ENCODE data around the gene ATOH7. TPM values are rescaled to one million over a fixed set of nuclear protein-coding genes. Genes with fewer than 3 reads are reported as not detected.

The ATOH7 gene
- total and polyA plus RNA-seq, 10 donors = 0.04 to 0.10 (median 0.08) TPM; not detected in 7

DNA sequence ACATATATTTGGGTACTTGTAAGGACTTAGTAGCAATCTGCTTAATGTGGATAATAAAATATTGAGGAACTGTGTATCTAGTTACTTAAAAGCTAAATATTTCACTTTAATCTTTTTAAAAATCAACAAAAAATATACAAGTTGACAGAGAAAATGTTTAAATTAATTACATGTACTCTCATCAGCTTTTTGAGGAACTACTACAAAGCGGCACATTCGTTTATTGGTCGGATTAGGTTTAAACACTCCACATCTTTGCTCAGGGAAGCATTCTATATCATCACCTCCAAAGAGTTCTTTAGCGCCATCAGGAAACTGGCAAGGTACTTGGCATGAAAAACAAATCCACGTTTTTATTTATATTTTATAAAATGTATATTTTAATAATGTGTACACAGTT is 1.6 kb downstream of the ATOH7 start:
- Histone ChIP-seq H3K27me3 (replicated peaks in 1 of 7) (peaks cover 0 to 39% (median 10%) of the 10 kb centered on the region in 7 donors), H3K4me3 (no peak overlapping the region), H3K9me3 (no peaks in the 10 kb centered on the region), H3K4me1 (peaks cover 0 to 16% (median 12%) of the 10 kb centered on the region in 6 donors), H3K27ac (no peak overlapping the region), H3K36me3 (no peaks in the 10 kb centered on the region)
- 78 to 86% (median 84%) methylated on average over 5 of the region's 5 CpGs for WGBS, 5 donors
- TF ChIP-seq, protein P1, sequence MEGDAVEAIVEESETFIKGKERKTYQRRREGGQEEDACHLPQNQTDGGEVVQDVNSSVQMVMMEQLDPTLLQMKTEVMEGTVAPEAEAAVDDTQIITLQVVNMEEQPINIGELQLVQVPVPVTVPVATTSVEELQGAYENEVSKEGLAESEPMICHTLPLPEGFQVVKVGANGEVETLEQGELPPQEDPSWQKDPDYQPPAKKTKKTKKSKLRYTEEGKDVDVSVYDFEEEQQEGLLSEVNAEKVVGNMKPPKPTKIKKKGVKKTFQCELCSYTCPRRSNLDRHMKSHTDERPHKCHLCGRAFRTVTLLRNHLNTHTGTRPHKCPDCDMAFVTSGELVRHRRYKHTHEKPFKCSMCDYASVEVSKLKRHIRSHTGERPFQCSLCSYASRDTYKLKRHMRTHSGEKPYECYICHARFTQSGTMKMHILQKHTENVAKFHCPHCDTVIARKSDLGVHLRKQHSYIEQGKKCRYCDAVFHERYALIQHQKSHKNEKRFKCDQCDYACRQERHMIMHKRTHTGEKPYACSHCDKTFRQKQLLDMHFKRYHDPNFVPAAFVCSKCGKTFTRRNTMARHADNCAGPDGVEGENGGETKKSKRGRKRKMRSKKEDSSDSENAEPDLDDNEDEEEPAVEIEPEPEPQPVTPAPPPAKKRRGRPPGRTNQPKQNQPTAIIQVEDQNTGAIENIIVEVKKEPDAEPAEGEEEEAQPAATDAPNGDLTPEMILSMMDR (IDR thresholded peaks at IDR 0.05 in 8 of 11, conservative IDR thresholded peaks at IDR 0.05 in 3 of 11) = no peak
- TF ChIP-seq POLR2A (IDR thresholded peaks at IDR 0.05) = no peak
- TF ChIP-seq POLR2AphosphoS5 (IDR thresholded peaks at IDR 0.05) = no peak
- intact Hi-C loops (cut with DNase I; ENCODE audit: low total_unique reads) = no loop called here
- no peak for DNase-seq

DNA sequence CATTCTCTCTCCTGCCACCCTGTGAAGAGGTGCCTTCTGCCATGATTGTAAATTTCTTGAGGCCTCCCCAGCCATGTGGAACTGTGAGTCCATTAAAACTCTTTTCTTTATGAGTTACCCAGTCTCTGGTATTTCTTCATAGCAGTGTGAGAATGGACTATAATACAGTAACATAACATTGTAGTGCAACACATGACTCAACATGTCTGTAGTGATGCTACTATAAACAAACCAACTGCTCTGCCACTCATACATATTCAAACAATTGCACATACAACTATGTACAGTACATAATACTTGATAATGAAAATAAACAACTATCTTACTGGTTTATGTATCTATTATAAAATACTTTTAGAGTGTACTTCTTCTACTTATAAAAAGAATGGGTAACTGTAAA is 7.1 kb downstream of the ATOH7 start:
- no peak for DNase-seq
- no peaks in the 10 kb centered on the region for H3K4me1 ChIP-seq
- H3K9me3 ChIP-seq = no peaks in the 10 kb centered on the region
- H3K27ac ChIP-seq = no peak overlapping the region
- intact Hi-C loops (cut with DNase I; ENCODE audit: low total_unique reads) = no loop called here
- no peak overlapping the region for H3K4me3 ChIP-seq
- TF ChIP-seq POLR2A (IDR thresholded peaks at IDR 0.05) (no peak), POLR2AphosphoS5 (IDR thresholded peaks at IDR 0.05) (no peak)
- TF ChIP-seq, protein P1 (IDR thresholded peaks at IDR 0.05 in 8 of 11, conservative IDR thresholded peaks at IDR 0.05 in 3 of 11) = no peak
- H3K27me3 ChIP-seq (replicated peaks in 1 of 7) = peaks cover 0 to 13% (median 0%) of the 10 kb centered on the region in 7 donors
- H3K36me3 ChIP-seq = no peaks in the 10 kb centered on the region

DNA sequence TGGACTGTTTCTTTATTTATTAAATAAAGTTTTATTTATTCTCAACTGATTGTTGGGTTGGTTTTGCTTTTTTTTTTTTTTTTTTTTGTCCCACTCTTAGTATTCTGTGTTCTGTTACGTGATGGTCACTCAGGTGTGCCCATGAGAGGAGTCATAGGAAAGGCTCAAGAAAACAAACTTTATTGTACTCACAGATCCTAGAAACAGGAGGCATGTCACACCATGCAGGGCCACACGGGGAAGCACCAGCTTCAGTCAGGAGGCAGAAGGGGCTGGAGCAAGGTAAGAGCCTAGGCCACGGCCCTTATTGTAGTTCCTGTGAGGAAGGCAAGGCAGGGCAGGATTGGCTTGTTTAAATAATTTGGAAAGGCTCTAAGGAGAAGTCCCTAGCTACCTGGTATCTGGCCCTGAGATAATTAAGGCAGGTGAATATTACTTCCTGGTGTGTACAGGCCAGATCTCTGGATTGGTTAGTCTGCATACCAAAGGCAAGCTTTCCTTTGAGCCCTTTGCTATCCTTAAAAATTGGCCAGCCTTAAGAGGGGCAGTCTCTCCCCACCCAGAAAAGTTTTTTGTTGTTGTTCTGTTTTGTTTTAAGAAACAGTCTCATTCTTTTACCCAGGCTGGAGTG is 8.3 kb downstream of the ATOH7 start:
- DNase-seq = no peak
- Histone ChIP-seq H3K36me3 (no peaks in the 10 kb centered on the region), H3K9me3 (no peaks in the 10 kb centered on the region), H3K4me1 (no peaks in the 10 kb centered on the region), H3K27ac (no peak overlapping the region), H3K4me3 (no peak overlapping the region), H3K27me3 (replicated peaks in 1 of 7) (peaks cover 0 to 2% (median 0%) of the 10 kb centered on the region in 7 donors)
- TF ChIP-seq, protein P1 (IDR thresholded peaks at IDR 0.05 in 8 of 11, conservative IDR thresholded peaks at IDR 0.05 in 3 of 11) = no peak
- TF ChIP-seq POLR2AphosphoS5 (IDR thresholded peaks at IDR 0.05) (no peak), POLR2A (IDR thresholded peaks at IDR 0.05) (no peak)
- 78 to 92% (median 83%) methylated on average over 3 of the region's 3 CpGs for WGBS, 5 donors
- intact Hi-C loops (cut with DNase I; ENCODE audit: low total_unique reads) = no loop called here

DNA sequence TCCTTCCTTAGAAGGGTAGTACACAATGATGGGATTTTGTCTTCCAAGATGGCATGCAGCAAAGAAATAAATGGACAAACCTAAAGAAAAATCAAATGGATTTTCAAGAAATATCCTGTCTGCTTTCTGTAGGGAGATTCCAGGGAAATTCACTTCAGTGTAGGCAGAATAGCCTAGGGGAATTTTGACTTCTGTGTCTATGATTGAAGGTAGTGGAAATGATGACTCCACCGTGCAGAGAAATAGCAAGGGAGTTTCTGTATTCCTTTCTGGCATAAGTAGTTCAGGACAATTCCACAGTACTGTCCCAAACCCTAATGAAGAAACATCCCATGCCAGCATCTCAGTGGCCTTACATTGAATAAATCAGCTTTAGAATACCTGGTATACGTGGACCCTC is 9.5 kb downstream of the ATOH7 start:
- Histone ChIP-seq H3K4me3 (no peak overlapping the region), H3K36me3 (no peaks in the 10 kb centered on the region), H3K9me3 (no peaks in the 10 kb centered on the region), H3K27me3 (replicated peaks in 1 of 7) (no peaks in the 10 kb centered on the region), H3K4me1 (no peaks in the 10 kb centered on the region), H3K27ac (no peak overlapping the region)
- 68 to 85% (median 77%) methylated on average over 2 of the region's 2 CpGs for WGBS, 5 donors
- intact Hi-C loops (cut with DNase I; ENCODE audit: low total_unique reads) = no loop called here
- DNase-seq = no peak
- TF ChIP-seq, protein P1 (IDR thresholded peaks at IDR 0.05 in 8 of 11, conservative IDR thresholded peaks at IDR 0.05 in 3 of 11) = no peak
- TF ChIP-seq POLR2AphosphoS5 (IDR thresholded peaks at IDR 0.05) (no peak), POLR2A (IDR thresholded peaks at IDR 0.05) (no peak)
